GM21529 (cell line): ENCODE data around the gene CUX1.
"Not testable (repeated sequence)": the region's sequence is repeated elsewhere in the genome, so short reads cannot be mapped to it uniquely, and the experiment has no call there.

Experiments
- ATAC-seq: cut with Tn5 transposase; IDR thresholded peaks from one replicate; pipeline ENCODE4 v1.9.1; 2021; ENCODE audit not compliant: unreplicated experiment

The CUX1 gene

GRCh38 chr7:102292813-102293798, 475.7 kb downstream of the CUX1 start:
- ATAC-seq: no peak

GRCh38 chr7:102294589-102294988, 477.2 kb downstream of the CUX1 start:
- no peak for ATAC-seq

GRCh38 chr7:102295346-102296178, 478.1 kb downstream of the CUX1 start:
- no peak for ATAC-seq

GRCh38 chr7:102296179-102296438, 478.7 kb downstream of the CUX1 start:
- no peak for ATAC-seq

- ATAC-seq: no peak
These were observed 479.1 kb downstream of the CUX1 start for GRCh38 chr7:102296514-102296913.

GRCh38 chr7:102297487-102298218, 480.2 kb downstream of the CUX1 start:
- ATAC-seq: no peak

- ATAC-seq: no peak
These were observed 483.3 kb downstream of the CUX1 start for GRCh38 chr7:102300643-102301221.

- not testable (repeated sequence) for ATAC-seq
These were observed 483.9 kb downstream of the CUX1 start for GRCh38 chr7:102301367-102301766.

GRCh38 chr7:102302025-102302424, 484.6 kb downstream of the CUX1 start:
- no peak for ATAC-seq

GRCh38 chr7:102303669-102304422, 486.4 kb downstream of the CUX1 start:
- ATAC-seq: no peak

- ATAC-seq: no peak
These were observed 487.2 kb downstream of the CUX1 start for GRCh38 chr7:102304668-102305067.

- peak; percentile 50 for ATAC-seq
These were observed 488.2 kb downstream of the CUX1 start for GRCh38 chr7:102305414-102306268.

GRCh38 chr7:102306916-102307677, 489.7 kb downstream of the CUX1 start:
- peak; percentile 71 for ATAC-seq

- no peak for ATAC-seq
These were observed 493.0 kb downstream of the CUX1 start for GRCh38 chr7:102310414-102310815.

GRCh38 chr7:102312317-102312716, 494.9 kb downstream of the CUX1 start:
- no peak for ATAC-seq

- no peak for ATAC-seq
These were observed 496.8 kb downstream of the CUX1 start for GRCh38 chr7:102313997-102314780.

GRCh38 chr7:102317231-102318059, 500.0 kb downstream of the CUX1 start:
- ATAC-seq: no peak
